NCI-H1105 (cell line): ENCODE results near the gene CLCN7.
A peak's percentile ranks its signal among the peaks of the same experiment; 100 is the strongest.

Experiments used
- DNase-seq: peaks from one replicate; lab custom pipeline; 2025; lab: John Stamatoyannopoulos, UW

CLCN7 gene

GRCh38 chr16:1502092-1503004 is 27.5 kb upstream of the CLCN7 start:
- no peak for DNase-seq

DNA sequence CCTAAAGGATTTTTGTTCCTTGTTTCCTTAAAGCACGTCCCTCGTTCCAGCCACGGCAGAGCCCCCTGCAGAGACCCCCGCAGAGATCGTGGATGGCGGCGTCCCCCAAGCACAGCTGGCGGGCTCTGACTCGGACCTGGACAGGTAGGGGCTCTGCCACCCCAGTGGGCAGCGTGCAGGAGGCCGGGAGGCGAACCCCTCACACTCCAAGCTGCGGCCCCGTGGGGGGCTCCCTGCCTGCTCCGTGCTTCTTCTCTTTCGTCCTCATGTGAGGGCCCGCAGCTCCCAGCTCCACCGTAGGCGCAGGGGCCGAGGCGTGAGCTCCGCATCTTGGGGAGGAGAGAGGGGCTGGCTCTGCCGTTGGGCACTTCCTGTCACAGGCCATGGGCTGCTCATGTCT is 26.8 kb upstream of the CLCN7 start:
- no peak for DNase-seq

DNA sequence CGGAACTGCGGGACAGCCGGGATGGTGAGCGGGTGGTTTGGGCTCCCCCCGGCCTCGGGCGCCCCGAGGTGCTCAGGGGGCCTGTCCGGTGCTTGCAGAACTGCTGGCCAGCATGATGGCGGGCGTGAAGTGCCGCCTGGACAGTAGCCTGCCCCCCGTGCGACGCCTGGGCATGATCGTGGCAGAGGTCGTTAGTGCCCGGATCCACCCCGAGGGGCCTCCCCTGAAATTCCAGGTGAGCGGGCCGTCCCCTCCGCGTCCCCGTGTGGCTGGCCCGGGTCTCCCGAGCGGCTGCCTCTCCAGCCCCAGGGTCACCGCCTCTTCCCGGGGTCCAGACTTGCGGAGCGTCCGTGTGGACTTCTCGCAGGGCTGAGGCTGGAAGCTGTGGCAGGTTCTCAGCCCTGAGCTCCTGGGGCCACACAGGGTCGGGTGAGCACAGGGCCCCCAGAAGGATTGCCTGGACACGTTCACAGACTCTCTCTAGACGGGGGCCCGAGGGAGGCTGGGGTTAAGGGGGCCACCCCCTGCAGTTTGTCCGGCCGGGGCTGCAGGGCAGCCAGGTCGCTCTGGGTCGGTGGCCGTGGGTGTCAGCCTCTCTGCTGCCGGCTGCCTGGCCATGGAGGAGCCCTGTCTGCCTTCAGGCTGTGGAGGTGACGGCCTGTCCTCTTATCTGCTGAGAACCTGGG is 25.8 kb upstream of the CLCN7 start:
- DNase-seq, result no peak

GRCh38 chr16:1499756-1500464 is 25.1 kb upstream of the CLCN7 start:
- DNase-seq, result no peak

GRCh38 chr16:1498899-1499676 is 24.3 kb upstream of the CLCN7 start:
- DNase-seq, result no peak

- DNase-seq, result no peak
These were observed 22.3 kb upstream of the CLCN7 start for GRCh38 chr16:1497014-1497598.

DNA sequence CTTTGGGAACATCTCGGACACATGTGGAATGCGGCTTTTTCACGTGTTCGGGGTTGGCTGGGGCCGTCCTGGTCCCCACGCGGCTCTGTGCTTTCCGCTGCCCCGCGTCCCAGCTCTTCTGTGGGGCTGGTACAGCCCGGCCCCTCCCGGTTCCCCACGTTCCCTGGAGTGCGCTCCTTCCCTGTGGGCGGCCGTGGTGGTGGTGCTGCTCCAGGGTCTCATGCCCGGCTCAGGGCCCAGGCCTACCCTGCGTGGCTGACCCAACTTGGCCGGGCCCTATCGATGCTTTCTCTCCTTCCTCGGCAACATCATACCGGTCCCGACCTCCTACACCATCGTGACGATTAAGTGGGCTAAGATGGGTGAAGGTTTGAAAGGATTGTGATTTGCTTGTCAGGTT is 21.6 kb upstream of the CLCN7 start:
- no peak for DNase-seq

- no peak for DNase-seq
These were observed 21.0 kb upstream of the CLCN7 start for GRCh38 chr16:1495889-1496262.

DNA sequence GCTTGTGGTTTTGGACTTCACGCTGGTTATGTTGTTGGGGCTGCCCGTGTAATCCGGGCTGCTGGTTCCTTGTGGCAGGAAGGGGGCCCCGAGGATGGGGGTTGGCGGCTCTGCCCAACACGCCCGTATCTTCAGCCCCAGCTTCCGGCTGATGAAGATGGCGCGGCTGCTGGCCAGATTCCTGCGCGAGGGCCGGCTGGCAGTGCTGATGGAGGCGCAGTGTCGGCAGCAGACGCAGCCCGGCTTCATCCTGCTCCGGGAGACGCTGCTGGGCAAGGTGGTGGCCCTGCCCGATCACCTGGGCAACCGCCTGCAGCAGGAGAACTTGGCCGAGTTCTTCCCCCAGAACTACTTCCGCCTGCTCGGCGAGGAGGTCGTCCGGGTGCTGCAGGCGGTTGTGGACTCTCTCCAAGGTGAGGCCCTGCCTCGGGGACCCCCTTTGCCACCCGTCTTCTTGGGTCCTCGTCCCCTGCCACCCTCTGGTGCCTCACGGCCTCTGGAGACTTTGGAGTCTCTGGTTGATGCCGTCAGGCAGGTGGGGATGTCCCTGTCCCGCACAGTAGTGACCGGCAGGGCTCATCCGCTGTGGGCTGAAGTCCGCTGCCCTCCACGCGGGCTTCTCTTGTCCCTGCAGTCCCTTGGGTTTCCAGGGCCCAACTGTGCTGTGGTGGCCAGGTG is 20.5 kb upstream of the CLCN7 start:
- DNase-seq, result no peak

DNA sequence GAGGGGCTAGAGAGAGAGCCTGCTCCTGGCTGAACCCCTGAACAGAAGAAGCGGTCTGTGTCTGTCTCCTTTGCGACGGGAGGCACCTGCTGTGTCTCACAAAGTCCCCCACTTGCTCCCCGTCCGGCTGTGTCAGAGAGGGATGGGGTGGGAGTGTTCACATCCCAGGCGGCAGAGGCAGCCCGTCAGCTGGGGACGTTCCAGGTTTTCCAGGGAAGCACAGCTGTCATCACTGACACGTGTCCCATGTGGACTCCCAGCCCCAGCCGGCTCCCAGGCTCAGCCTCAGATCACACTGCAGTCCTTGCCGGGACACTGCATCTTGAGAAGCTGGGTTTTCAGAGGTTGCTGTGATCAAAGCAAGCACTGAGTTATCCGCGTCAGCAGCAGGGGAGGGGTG is 19.9 kb upstream of the CLCN7 start:
- DNase-seq, result no peak

- DNase-seq, result no peak
These were observed 19.4 kb upstream of the CLCN7 start for GRCh38 chr16:1494129-1494640.

GRCh38 chr16:1493746-1494094 is 18.9 kb upstream of the CLCN7 start:
- no peak for DNase-seq

DNA sequence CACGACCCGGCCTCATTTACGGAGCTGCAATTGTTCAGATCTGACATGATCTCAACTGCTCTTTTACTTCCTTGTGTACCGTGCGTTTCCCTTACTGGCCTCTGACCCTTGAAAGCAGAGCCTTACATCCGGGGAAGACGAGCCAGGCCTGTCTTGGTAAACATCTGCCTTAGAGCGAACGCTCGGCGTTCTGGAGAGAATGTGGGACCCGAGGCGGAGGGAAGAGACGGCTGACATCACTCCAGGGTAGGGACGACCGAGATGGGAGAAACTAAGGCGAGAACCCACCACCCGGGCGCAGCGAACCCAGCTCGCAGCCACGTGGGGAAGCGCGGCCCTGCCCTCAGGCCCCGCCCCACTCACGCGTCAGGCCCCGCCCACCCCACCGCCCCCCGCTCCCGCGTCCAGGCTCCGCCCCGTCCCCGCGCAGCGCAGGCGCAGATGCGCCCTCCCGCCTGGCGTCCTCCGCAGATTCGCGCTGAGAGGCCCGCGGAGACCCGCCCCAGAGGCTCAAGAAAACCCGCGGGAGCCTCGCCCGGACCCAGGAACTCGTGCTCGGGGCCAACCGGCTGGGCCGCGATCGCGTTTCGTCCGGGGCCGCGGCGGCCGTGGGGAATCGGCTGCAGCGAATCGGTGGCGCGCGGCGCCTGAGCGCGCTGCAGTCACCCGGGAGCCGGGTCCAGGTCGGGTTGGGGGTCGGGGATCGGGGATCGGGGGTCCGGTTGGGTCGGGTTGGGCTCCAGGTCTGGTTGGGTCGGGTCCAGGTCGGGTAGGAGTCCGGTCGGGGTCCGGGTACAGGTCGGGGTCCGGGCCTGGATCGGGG is 18.3 kb upstream of the CLCN7 start, which contains the start of gene TELO2:
TELO2 (plus strand) TSS at position 438 of the 823 bp plus-strand sequence. CDS start 922 bp downstream, outside the sequence.
- peak; percentile 39 for DNase-seq

DNA sequence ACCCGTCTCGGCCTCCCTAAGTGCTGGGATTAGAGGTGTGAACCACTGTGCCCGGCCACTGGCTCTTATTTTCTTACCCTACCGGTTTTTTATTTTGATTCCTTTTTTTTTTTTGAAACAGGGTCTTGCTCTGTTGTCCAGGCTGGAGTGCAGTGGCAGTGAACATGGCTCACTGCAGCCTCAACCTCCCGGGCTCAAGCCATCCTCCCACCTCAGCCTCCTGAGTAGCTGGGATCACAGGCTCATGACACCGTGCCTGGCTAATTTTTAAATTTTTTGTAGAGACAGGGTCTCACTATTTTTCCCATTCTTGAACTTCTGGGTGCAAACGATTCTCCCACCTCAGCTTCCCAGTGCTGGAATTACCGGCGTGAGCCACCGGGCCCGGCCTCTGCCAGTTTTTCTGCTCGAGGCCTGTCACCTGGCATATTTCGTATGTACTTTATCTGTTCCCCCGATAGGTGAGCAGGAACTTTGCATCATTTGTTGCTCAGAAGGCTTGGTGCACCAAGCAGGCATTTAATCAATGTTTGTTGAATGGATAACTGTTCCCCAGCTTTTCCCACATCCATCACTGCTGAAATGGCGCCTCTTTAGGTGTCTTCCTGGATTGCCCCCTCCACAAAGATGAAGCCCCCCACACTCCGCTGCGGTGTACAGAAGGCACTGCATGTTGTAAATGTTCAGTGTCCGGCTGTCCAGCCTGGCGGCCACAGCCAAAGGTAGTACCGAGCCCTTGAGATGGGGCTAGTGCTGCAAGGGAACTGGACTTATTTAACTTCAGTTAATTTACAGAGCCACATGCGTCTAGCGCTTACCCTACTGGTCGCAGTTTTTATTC is 17.5 kb upstream of the CLCN7 start:
- DNase-seq, result no peak

DNA sequence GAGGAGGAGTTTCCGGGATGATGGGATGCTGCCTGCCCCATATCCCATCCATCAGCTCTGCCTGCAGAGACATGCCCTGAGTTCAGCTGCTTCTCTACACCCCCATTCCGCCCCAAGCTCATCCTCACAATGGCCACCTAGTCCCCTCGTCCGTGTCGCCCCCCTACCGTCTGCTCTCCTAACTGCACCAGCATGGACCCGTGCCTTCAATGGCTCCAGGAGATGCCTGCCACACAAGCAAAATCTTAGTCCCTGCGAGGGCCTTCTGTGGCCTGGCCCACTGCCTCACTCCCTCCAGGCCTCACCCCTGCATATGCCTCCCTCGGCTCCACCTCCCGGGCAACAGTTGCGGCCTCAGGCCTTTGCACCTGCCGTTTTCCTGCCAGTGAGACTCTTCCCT is 16.5 kb upstream of the CLCN7 start:
- no peak for DNase-seq

DNA sequence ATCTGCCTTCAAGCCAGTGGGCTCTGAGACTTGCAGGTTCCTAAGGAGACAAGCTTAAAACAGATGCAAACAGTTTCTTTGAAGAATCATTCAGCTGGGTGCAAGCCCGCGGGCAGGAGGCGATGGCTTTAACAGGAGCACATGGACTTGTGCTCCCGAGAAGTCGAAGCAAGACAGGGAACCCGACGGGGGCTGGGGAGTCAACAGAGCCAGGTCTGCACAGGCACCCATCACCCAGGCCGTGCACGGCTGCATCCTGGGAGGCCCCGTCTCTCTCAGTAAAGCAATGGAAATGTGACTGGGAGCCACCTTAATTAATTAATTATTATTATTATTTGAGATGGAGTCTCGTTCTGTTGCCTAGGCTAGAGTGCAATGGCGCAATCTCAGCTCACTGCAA is 14.2 kb upstream of the CLCN7 start:
- DNase-seq, result no peak

GRCh38 chr16:1488619-1489018 is 13.8 kb upstream of the CLCN7 start, which contains the start of gene PTX4:
TSS of gene PTX4 (minus strand) at chr16:1488944. CDS start at chr16:1488909, 35 bp downstream.
- no peak for DNase-seq

GRCh38 chr16:1488054-1488601 is 13.3 kb upstream of the CLCN7 start:
- DNase-seq, result no peak
